Amniotic stem cell (primary cell): Measurements from ENCODE around the gene CCDC149.

ENCODE experiments used
- DNase-seq: peaks from one replicate; lab custom pipeline; 2025; lab: John Stamatoyannopoulos, UW

Gene CCDC149

DNA sequence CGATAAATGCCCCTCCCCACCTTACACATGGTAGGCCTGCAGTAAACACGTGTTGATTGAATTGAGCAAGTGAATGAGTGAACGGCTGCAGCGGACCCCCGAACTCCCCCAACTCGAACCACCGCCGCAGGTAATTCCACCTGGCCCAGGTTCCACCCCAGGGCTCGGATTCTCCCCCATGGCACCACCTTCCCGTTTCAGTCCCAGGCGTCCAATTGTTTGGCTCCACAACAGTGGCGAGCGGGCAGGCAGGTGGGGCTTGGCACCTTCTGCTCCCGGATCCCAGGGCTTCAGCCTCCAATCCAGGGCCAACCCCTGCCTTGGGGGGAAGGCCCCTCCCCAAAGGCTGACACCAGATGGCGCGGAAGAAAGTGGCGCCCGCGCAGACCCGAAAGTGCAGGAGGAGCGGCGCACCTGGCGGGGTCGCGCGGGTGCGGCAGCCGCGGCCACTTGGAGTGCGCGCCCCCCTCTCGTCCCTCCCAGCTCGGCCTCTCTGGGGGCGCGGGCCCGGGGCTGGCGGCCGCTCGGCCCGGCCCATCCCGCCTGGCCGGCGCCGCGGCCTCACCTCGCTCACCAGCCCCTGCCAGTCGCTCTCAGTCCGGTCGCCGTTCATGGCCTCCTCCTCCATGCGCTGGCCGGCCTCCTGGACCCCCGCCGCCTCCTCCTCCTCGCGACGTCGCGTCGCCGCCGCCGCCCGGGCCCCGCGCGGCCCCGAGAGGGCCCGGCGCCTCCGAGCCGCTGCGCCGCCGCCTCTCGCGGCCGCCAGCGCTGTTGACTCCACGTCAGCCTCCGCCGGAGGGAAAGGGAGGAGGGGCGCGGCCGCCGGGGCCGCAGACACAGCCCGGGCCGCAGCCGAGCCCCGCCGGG, at the start of gene CCDC149:
CCDC149 (minus strand) TSS at position 791 of the 867 bp plus-strand sequence; CDS start at position 613, 178 bp downstream.
- DNase-seq, result peak; percentile 16

DNA sequence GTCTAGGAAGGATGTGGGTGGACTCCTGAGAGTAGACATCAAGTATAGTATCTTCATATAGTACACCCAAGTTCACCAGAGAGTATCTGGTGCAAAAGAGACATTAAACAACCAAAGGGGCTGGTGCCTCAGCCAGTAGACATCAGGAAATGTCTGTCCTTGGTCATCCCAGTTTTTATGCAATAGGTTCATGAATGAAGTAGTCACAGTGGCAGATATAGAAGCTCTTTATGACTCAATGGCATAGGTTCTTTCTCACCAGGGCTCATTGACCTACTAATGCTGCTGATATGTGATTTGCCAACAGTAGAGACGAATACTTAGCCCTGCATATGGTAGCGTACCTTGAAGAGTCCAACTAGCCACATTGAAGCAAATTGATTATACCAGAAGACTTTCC, 45.0 kb upstream of the CCDC149 start:
- no peak for DNase-seq

- no peak for DNase-seq
Observed at GRCh38 chr4:24956763-24957162, 43.9 kb upstream of the CCDC149 start.

DNA sequence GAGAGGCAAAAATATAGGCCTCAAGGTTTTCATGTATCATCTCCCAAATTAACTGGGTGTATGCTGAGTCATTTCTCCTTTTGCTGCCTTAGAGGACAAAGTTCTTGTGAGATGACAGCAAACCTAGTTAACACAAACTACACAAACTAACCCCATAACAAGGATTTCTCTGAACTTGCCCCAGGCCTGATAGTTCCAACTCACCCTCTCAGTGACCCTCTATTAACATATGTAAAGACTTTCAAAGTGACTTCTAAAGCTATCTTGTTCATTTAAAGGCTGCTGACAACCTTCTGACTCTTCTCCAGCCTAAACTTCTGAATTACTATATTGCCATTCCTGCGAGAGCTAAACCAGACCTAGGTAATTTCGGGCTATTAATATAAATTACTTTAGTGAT, 43.2 kb upstream of the CCDC149 start:
- DNase-seq, result no peak

GRCh38 chr4:24952667-24953066, 39.8 kb upstream of the CCDC149 start:
- no peak for DNase-seq

GRCh38 chr4:24949970-24950369, 37.1 kb upstream of the CCDC149 start:
- DNase-seq, result no peak

GRCh38 chr4:24937917-24938281, 25.1 kb upstream of the CCDC149 start:
- DNase-seq, result no peak

GRCh38 chr4:24937176-24937916, 24.5 kb upstream of the CCDC149 start:
- DNase-seq, result no peak

GRCh38 chr4:24935856-24936255, 23.0 kb upstream of the CCDC149 start:
- no peak for DNase-seq

DNA sequence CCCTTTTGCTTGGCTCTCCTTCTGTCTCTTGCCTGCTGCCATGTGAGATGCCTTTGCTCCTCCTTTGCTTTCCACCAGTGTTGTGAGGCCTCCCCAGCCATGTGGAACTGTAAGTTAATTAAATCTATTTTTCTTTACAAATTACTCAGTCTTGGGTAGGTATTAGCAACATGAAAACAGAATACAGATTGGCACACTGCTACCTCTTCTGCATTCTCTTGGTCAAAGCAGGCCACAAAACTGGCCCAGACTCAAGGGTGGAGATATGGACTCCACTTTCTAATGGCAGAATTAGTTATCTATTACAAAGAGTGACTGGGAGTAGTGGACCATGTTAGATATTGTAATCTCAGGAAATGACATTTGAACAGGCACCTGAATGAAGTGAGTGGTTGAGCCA, 21.5 kb upstream of the CCDC149 start:
- no peak for DNase-seq

GRCh38 chr4:24933684-24934275, 20.9 kb upstream of the CCDC149 start:
- DNase-seq, result no peak

- DNase-seq, result no peak
Observed at GRCh38 chr4:24932515-24933225, 19.8 kb upstream of the CCDC149 start.

- DNase-seq, result no peak
Observed at GRCh38 chr4:24930151-24930550, 17.3 kb upstream of the CCDC149 start.

DNA sequence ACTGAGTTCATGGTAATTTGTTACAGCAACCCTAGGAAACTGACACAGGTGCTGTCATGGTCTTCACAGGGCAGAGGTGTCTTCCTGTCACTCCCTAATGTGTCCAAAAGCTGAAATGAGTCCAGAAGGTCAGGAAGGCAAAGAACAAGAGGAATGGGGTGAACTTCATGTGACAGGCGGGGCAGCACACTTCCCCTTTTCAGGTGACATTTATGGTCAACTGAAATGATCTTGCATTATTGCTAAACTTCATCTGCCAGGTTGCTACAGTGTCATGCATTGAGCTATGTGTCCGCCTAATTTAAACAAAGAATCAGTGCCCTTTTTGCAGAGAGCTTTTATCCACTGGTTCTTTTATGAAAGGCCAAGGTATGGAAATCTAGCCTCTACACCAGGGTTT, 15.9 kb upstream of the CCDC149 start:
- DNase-seq, result no peak

- no peak for DNase-seq
Observed at GRCh38 chr4:24927049-24927448, 14.2 kb upstream of the CCDC149 start.

- DNase-seq, result peak; percentile 18
Observed at GRCh38 chr4:24924309-24924781, 11.5 kb upstream of the CCDC149 start.

- DNase-seq, result no peak
Observed at GRCh38 chr4:24923550-24923949, 10.7 kb upstream of the CCDC149 start.

GRCh38 chr4:24923002-24923401, 10.2 kb upstream of the CCDC149 start:
- no peak for DNase-seq

DNA sequence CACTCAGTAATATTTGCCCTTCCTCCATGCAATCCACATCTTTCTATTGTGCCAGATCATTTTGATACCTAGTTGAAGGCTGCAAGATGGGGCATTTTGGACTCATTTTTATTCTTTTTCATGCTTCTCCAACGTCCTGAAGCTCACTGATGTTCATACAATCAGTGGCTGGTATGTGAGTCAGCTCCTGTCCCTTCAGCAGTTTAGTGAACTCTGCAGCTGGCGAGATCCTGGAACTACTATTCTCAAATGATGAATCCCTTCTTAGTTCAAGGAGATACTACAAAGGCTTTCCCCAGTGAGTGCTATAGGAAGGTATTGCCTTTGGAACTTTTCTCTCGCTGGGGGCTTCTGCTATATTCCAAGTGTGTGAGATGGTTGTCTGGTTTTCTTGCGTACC, 9.6 kb upstream of the CCDC149 start:
- DNase-seq, result no peak

GRCh38 chr4:24921491-24921890, 8.6 kb upstream of the CCDC149 start:
- DNase-seq, result no peak

DNA sequence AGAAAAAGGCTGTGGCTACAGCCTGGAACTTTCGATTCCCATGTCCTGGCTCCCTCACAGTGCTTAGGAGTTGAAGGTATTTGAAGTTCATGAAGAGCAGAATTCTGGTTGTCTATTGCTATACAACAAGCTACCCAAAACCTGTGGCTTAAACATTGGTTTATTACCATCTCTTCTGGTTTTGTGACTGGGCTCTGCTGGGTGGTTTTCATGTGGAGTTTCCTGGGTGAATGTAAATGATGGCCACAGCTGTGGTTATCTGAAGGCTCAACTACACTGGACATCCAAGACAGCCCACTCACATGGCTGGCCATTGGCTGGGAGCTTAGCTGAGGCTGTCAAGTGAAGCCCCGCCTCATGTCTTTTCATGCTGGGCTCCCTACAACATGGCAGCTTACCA, 7.2 kb upstream of the CCDC149 start:
- DNase-seq, result no peak
